HepG2 (cell line): ENCODE results near the gene GLIS2. TPM values are rescaled to one million over a fixed set of nuclear protein-coding genes. Genes with fewer than 3 reads are reported as not detected.

Experiments
- ADNP ChIP-seq: sonication (generic); formaldehyde crosslinking; IDR thresholded peaks from 2 replicates; pipeline ENCODE4 v1.4.0; 2020; ENCODE audit warnings: missing genetic modification reagents
- BHLHE40 ChIP-seq: IDR thresholded peaks from 2 replicates; pipeline ENCODE4 v1.6.1; 2011; ENCODE audit warnings: low read length, improper control_type of control experiment
- DMAP1 ChIP-seq: IDR thresholded peaks from 2 replicates; pipeline ENCODE4 v1.6.1; 2016
- ETV6 ChIP-seq: sonication (generic); formaldehyde crosslinking; conservative IDR thresholded peaks from 2 replicates; pipeline ENCODE4 v1.4.0; 2020; ENCODE audit warnings: missing genetic modification reagents
- FOSL2 ChIP-seq: sonication (generic); formaldehyde crosslinking; IDR thresholded peaks from 2 replicates; pipeline ENCODE4 v1.4.0; 2020; ENCODE audit warnings: missing genetic modification reagents
- FOXP1 ChIP-seq, 2 experiments: fragments of 450-650 bp in 1 of 2; IDR thresholded peaks; 2 replicates each; pipeline ENCODE4 v1.6.1; 2017 to 2018; ENCODE audit warnings: antibody characterized with exemption in 1 of 2
- HOXA9 ChIP-seq: sonication (generic); formaldehyde crosslinking; IDR thresholded peaks from 2 replicates; pipeline ENCODE4 v1.8.1; 2022; ENCODE audit warnings: missing genetic modification reagents, mild to moderate bottlenecking, moderate library complexity, borderline replicate concordance
- MTERF4 ChIP-seq: sonication (generic); formaldehyde crosslinking; IDR thresholded peaks from 2 replicates; pipeline ENCODE4 v1.8.0; 2023; ENCODE audit warnings: mild to moderate bottlenecking, missing genetic modification reagents
- MXI1 ChIP-seq: IDR thresholded peaks from 3 replicates; pipeline ENCODE4 v1.6.1; 2012; ENCODE audit warnings: low read depth, low read length, inconsistent platforms, borderline replicate concordance
- NFIC ChIP-seq: IDR thresholded peaks from 2 replicates; pipeline ENCODE4 v1.6.1; 2012; ENCODE audit warnings: mild to moderate bottlenecking, low read length, inconsistent platforms
- PITX1 ChIP-seq: sonication (generic); formaldehyde crosslinking; IDR thresholded peaks from 2 replicates; pipeline ENCODE4 v1.5.1; 2020; ENCODE audit warnings: mild to moderate bottlenecking, missing genetic modification reagents
- POGZ ChIP-seq: sonication (generic); formaldehyde crosslinking; IDR thresholded peaks from 2 replicates; pipeline ENCODE4 v1.4.0; 2020; ENCODE audit warnings: mild to moderate bottlenecking, missing genetic modification reagents
- PRDM4 ChIP-seq: sonication (generic); formaldehyde crosslinking; IDR thresholded peaks from 2 replicates; pipeline ENCODE4 v1.9.0; 2021; ENCODE audit warnings: missing genetic modification reagents, borderline replicate concordance
- SP1 ChIP-seq, 2 experiments: fragments of 450-650 bp in 1 of 2; sonication (generic) in 1 of 2; formaldehyde crosslinking in 1 of 2; IDR thresholded peaks; 2 replicates each; pipeline versions ENCODE4 v1.4.0 to v1.6.1; 2016 to 2020; ENCODE audit warnings: missing genetic modification reagents in 1 of 2
- SRY ChIP-seq: sonication (generic); formaldehyde crosslinking; IDR thresholded peaks from 2 replicates; pipeline ENCODE4 v1.8.0; 2022; ENCODE audit warnings: mild to moderate bottlenecking, missing genetic modification reagents
- TOPORS ChIP-seq: sonication (generic); formaldehyde crosslinking; IDR thresholded peaks from 2 replicates; pipeline ENCODE4 v1.8.0; 2023; ENCODE audit warnings: mild to moderate bottlenecking, missing genetic modification reagents
- TRAFD1 ChIP-seq: sonication (generic); formaldehyde crosslinking; IDR thresholded peaks from 2 replicates; pipeline ENCODE4 v1.5.1; 2020; ENCODE audit warnings: missing genetic modification reagents, mild to moderate bottlenecking, borderline replicate concordance
- ZBTB7B ChIP-seq: sonication (generic); formaldehyde crosslinking; IDR thresholded peaks from 2 replicates; pipeline ENCODE4 v1.4.0; 2020; ENCODE audit warnings: missing genetic modification reagents
- ZNF205 ChIP-seq: IDR thresholded peaks from 2 replicates; pipeline ENCODE4 v1.6.1; 2018; ENCODE audit warnings: missing biosample characterization, missing genetic modification reagents
- ZNF275 ChIP-seq: sonication (generic); formaldehyde crosslinking; IDR thresholded peaks from 2 replicates; pipeline ENCODE4 v1.8.0; 2022; ENCODE audit warnings: missing genetic modification reagents, mild to moderate bottlenecking, inconsistent platforms, borderline replicate concordance
- ZNF513 ChIP-seq: sonication (generic); formaldehyde crosslinking; conservative IDR thresholded peaks from 2 replicates; pipeline ENCODE4 v1.5.0; 2020; ENCODE audit warnings: missing genetic modification reagents
- ZNF678 ChIP-seq: sonication (generic); formaldehyde crosslinking; IDR thresholded peaks from 2 replicates; pipeline ENCODE4 v1.4.0; 2020; ENCODE audit warnings: mild to moderate bottlenecking, missing genetic modification reagents
- polyA plus RNA-seq, 8 experiments: library from polyadenylated mRNA; depleted of rRNA in 3 of 8; stranded (reverse) in 7 of 8; unstranded in 1 of 8; fragments of >200 nt; fragmentation: Illumina TruSeq in 4 of 8; extraction: Trizol in 4 of 8; gene quantifications; 2 replicates each; pipeline versions ENCODE4 v1.2.1 to v1.2.3, GENCODE V29; 2011 to 2016; ENCODE audit warnings: low read depth in 4 of 8, missing spikeins in 1 of 8, mixed read lengths in 1 of 8; ENCODE audit not compliant: insufficient read depth in 1 of 8
- total RNA-seq, 5 experiments: library from RNA; depleted of rRNA; stranded (reverse); fragments of >200 nt; fragmentation: Illumina TruSeq; extraction: Trizol; gene quantifications; 2 replicates each; pipeline ENCODE4 v1.2.3, GENCODE V29; 2016; ENCODE audit warnings: low read depth in 1 of 5

GLIS2 gene
- total and polyA plus RNA-seq, 2 of the 13 experiments (the other 11 are each of a cell fraction or from before 2014, with no cell fraction given): 0.28 to 0.29 TPM

GRCh38 chr16:4350787-4351659 is 35.2 kb downstream of the GLIS2 start, which contains the start of gene PAM16 (continued):
- TF ChIP-seq NFIC: no peak
- TF ChIP-seq HOXA9 (CRISPR knock-in tag): no peak
- no peak for TF ChIP-seq ZNF678 (CRISPR knock-in tag)
- no peak for TF ChIP-seq ZBTB7B
- TF ChIP-seq SRY (CRISPR knock-in tag): peak; percentile 65
- TF ChIP-seq SP1 (IDR thresholded peaks at IDR 0.05): no peak
- TF ChIP-seq SP1 (CRISPR knock-in tag; IDR thresholded peaks at IDR 0.05): peak; percentile 59; the same call in 1 of the 2 replicates
- no peak for TF ChIP-seq TOPORS (CRISPR knock-in tag)
- TF ChIP-seq FOSL2 (CRISPR knock-in tag): peak; percentile 7; the same call in 1 of the 2 replicates
- TF ChIP-seq BHLHE40: no peak
- TF ChIP-seq MTERF4 (CRISPR knock-in tag): peak; percentile 64; the same call in 1 of the 2 replicates
- 0 out of 2 replicates have a peak, but pooled peaks have one; percentile 10 for TF ChIP-seq ADNP
- TF ChIP-seq POGZ: no peak
- TF ChIP-seq PRDM4 (CRISPR knock-in tag): no peak
- no peak for TF ChIP-seq ZNF205 (CRISPR knock-in tag)
- no peak for TF ChIP-seq ZNF275 (CRISPR knock-in tag)
- TF ChIP-seq ZNF513: no peak
- peak; percentile 94; the same call in 2 of the 3 replicates for TF ChIP-seq MXI1
- no peak; the same call in 1 of the 2 replicates for TF ChIP-seq PITX1 (CRISPR knock-in tag)
- peak; percentile 72; the same call in 1 of the 2 replicates for TF ChIP-seq DMAP1 (CRISPR knock-in tag)
- no peak for TF ChIP-seq FOXP1 (IDR thresholded peaks at IDR 0.05)
- no peak for TF ChIP-seq FOXP1 (CRISPR knock-in tag; IDR thresholded peaks at IDR 0.05)
- no peak for TF ChIP-seq TRAFD1
- TF ChIP-seq ETV6: no peak
